NCI-H2081 treated with DMSO at 0.1 percent for 48 hours (cell line): ENCODE data around the gene SCYL2.
"Not testable (repeated sequence)": the region's sequence is repeated elsewhere in the genome, so short reads cannot be mapped to it uniquely, and the experiment has no call there.

Experiments
- DNase-seq: peaks from one replicate; lab custom pipeline; 2025; lab: John Stamatoyannopoulos, UW

Gene SCYL2, protein sequence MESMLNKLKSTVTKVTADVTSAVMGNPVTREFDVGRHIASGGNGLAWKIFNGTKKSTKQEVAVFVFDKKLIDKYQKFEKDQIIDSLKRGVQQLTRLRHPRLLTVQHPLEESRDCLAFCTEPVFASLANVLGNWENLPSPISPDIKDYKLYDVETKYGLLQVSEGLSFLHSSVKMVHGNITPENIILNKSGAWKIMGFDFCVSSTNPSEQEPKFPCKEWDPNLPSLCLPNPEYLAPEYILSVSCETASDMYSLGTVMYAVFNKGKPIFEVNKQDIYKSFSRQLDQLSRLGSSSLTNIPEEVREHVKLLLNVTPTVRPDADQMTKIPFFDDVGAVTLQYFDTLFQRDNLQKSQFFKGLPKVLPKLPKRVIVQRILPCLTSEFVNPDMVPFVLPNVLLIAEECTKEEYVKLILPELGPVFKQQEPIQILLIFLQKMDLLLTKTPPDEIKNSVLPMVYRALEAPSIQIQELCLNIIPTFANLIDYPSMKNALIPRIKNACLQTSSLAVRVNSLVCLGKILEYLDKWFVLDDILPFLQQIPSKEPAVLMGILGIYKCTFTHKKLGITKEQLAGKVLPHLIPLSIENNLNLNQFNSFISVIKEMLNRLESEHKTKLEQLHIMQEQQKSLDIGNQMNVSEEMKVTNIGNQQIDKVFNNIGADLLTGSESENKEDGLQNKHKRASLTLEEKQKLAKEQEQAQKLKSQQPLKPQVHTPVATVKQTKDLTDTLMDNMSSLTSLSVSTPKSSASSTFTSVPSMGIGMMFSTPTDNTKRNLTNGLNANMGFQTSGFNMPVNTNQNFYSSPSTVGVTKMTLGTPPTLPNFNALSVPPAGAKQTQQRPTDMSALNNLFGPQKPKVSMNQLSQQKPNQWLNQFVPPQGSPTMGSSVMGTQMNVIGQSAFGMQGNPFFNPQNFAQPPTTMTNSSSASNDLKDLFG

DNA sequence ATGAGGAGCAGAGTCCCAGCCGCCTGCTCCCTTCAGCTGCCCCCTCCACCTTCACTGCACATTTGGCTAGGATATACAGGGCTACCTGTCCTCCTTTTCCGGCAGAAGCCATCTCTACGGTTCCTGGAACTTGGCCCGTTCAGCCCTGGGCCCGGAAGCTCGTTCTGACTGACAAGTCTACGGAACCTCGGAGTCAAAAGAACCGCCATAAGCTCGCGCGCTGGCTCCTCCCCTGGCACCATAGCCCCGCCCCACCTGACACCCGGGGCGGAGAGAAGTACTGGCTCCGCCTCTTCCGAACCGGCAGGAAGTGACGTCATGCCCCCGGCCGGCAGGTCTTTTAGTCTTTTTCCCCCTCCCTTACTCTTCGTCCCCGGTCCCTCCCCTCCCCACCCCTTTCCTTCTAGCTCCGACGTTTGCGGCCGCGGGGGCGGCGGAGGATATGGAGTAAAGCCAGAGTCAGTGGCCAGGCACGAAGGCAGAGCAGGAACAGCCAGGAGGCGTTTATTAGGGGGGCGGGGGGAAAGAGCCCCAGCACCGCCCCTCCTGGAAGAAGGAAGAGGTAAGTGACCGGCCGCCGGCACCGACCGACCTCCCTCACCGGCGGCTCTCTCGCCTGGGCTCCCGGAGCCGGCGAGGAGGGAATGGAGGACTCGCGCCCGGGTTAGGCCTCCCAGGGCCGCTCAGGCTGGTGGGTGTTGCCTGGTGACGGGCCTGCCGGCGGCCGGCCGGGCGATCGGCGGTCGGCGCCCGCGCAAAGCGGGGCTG lies at the start of gene SCYL2, which contains the start of gene DEPDC4:
SCYL2 (plus strand) TSS at position 343 of the 768 bp plus-strand sequence. CDS start 15,794 bp downstream, outside the sequence.
DEPDC4 (minus strand) TSS at position 245 of the 768 bp plus-strand sequence; CDS start at position 242, 3 bp downstream.
- DNase-seq, result peak; percentile 90

DNA sequence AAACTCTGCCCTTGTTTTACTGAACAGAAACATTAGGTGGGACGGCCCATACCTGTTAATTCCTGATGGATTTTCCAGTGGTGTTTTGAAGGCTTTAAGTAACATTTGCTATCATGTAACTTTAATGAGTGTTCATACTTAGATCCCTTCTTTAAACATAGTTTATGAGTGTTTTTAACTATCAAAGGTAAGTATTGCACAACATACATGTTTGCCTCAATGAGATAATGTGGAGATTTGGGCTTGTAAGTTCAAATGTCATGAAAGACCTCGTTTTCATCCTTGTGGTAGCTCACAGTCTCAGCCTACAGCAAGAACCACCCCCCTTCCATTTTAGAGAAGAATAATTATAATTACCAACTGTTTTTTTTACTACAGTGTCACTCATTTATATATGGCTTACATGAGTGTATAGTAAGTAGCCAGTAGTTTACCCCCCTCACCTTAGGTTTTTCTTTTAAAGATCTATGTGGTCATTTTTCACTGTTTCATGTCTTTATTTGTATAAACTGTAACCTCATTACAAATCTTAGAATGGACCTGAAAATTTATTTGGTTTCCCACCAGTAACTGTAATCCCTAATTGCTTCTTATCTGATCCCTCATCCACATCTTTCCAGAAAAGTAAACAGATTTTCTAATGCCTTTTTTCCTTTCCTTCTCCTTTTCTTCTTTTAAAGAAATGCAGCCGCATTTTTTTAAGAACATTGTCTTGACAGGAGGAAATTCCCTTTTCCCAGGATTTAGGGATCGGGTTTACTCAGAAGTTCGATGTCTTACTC lies 47.5 kb upstream of the SCYL2 start:
- DNase-seq, result no peak

DNA sequence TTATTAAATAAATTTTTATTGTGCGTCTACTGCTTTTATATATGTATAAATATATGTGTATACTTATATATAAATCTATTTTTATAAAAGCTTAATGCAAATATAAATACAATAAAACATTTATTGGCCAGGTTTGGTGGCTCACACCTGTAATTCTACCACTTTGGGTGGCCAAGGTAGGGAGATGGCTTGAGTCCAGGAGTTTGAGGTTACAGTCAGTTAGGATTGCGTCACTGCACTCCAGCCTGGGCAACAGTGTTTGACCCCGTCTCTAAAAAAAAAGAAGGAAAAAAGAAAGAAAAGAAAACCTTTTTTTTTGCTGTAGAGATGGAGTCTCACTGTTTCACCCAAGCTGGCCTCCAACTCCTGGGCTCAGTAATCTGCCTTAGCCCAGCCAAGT lies 45.5 kb upstream of the SCYL2 start:
- DNase-seq, result no peak

DNA sequence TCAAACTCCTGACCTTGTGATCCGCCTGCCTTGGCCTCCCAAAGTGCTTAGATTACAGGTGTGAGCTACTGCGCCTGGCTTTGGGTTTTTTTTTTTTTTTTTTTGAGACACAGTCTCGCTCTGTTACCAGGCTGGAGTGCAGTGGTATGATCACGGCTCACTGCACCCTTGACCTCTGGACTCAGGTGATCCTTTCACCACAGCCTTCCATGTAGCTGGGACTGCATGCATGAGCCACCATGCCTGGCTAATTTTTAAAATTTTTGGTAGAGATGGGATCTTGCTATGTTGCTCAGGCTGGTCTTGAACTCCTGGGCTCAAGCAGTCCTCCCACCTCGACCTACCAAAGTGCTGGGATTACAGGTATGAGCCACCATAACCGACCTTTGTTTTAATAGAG lies 44.8 kb upstream of the SCYL2 start:
- DNase-seq, result not testable (repeated sequence)

DNA sequence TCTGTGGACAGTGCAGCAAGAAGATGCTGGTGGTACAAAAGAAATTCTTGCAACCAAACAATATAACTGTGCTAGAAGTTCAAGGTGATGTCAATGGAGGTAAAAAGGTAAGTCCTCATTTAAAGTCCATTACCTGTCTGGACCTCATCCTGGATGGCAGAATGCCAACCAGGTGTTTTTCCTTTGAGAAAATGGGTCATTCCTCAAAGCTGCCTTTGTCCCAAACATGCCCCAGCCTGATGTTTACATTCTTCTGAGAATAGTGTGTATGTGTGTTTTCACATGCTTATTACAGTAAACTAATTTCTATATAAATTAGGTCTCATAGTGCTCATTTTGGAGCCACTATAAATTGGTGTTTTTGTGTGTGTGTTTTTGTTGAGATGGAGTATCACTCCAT lies 41.5 kb upstream of the SCYL2 start:
- DNase-seq, result no peak

DNA sequence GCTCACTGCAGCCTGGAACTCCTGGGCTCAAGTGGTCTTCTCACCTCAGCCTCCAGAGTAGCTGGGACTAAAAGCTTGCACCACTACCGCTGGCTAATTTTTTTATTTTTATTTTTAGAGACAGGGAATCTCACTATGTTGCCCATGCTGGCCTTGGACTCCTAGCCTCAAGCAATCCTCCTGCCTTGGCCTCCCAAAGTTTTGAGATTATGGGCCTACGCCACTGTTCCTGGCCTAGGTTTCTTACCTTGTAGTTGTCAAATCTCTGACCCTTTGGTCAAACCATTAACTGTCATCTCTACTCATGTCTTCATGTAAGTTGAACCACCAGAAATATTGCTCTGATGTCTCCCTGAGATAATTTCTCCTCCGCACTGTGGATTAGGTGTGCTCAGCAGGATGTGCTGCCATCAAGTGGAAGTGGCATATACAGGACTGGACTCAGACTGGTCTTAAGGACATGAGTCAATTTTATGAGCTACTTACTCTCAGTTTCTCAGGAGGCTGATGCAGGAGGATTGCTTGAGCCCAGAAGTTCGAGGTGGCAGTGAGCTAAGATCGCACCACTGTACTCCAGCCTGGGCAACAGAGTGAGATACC lies 37.8 kb upstream of the SCYL2 start:
- no peak for DNase-seq

DNA sequence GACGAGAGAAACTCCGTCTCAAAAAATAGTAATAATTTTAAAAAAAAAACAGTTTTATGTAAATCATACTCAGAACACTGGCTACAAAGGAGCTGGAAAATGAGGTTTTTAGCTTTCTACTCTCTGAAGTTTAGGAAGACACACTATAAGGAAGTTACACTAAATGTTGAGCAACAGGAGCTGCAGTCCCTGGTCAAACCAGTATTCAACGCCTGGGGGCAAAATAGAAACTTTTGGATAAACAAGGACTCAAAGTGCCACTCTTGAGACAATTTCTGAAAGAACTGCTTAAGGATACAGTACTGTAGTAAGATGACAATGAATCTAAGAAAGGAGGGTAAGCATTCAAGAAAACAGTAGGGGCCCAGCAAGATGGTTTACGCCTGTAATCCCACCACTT lies 37.1 kb upstream of the SCYL2 start:
- no peak for DNase-seq

DNA sequence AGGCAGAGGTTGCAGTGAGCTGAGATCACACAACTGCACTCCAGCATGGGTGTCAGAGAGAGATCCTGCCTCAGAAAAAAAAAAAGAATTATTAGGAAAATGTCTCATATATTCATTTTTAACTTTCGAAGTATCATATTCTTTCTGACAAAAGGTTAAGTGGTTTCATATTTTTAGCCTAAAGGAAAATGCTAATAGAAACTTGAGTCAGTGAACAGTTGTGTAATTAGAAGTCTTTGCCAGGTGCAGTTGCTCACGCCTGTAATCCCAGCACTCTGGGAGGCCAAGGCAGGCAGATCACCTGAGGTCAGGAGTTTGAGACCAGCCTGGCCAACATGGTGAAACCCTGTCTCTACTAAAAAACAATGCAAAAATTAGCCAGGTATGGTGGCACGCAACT lies 35.1 kb upstream of the SCYL2 start:
- DNase-seq, result not testable (repeated sequence)

DNA sequence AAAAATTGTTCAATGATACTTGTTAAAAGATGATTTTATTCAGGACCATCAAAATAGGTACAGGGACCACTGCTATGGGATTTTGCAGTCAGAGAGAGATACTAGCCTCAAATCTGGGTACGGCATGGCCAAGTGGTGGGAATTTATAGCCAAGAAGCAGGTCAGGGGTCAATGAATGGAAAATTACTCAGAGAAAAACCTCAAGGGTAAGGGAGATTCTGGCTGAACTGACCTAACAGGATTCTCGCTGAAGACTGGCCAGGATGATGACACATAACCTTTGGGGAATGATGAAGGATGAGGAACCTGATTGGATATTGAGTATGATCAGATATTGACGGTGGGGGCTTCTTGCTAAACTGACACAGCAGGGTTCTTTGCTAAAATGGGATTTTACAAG lies 32.8 kb upstream of the SCYL2 start:
- no peak for DNase-seq

DNA sequence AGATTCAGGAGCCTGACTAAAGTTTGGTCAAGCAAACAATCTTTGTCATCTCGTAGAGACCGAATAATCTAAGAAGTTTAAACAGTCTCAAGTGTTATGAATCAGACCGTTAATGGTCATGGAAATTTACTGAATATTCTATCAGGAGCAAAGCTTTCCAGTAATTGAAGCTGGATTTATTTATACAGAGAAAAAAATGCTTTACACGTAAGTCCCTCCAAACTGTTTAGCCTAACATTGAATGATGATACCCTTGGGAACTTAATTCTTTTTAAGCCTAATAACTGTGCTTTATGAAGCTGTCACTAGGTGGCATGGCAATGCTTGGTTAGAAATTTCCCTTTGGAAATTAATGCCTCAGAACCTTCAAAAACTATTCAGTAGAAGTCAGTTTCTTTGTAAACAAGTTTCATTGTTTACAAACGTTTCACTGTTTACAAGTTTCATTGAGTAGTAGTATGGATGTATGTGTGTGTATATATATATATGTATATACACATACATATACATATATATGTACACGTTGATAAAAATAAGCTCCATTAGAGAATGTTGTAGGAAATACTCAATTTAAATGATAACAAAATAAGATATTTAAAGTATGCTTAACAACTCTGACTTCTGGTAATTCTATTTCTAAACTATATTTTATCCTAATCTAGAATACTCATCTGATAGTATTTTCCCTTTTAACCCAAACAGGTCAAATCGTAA lies 32.2 kb upstream of the SCYL2 start:
- peak; percentile 15 for DNase-seq

DNA sequence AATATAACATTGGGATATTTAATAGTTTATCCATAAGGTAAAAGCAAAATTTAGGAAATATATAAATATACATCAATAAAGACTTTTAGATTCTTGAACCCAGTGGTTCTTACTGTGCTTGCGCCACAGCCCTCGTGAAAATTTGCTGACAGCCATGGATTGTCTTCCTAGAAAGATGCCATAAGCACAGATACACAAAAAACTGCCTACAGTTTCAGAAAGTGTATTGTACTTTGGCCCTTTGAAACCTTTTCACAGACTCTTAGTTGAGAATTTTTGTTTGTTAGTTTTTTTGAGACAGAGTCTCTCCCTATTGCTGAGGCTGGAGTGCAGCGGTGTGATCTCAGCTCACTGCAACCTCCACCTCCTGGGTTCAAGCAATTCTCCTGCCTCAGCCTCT lies 28.2 kb upstream of the SCYL2 start:
- DNase-seq, result no peak

DNA sequence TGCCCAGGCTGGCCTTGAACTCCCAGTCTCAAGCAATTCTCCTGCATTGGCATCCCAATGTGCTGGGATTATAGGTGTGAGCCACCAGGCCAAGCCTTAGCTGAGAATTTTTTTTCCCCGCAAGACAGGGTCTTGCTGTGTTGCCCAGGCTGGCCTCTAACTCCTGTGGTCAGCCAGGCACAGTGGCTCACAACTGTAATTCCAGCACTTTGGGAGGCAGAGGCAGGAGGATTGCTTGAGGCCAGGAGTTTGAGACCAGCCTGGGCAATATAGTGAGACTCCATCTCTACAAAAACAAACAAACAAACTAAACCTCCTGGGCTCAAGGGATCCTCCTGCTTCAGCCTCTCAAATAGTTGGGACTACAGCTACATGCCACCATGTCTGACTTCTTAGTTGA lies 27.4 kb upstream of the SCYL2 start:
- DNase-seq, result no peak

DNA sequence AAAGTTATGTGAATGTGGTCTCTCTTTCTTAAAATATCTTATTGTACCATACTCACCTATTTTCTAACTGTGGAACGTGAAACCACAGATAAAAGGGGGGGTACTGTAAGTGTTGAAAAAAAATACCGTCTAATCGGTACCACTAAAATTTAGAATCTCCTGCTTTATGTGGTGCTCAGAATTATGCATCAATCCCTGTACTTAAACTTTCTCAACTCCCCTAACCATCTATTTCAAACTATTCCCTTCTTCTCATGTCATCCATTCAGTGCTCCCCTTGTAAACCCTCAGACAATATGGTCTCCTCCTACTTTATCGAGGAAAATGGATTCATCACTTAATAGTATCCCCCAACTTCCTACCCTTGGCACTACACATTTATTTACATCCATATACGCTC lies 23.8 kb upstream of the SCYL2 start:
- no peak for DNase-seq

DNA sequence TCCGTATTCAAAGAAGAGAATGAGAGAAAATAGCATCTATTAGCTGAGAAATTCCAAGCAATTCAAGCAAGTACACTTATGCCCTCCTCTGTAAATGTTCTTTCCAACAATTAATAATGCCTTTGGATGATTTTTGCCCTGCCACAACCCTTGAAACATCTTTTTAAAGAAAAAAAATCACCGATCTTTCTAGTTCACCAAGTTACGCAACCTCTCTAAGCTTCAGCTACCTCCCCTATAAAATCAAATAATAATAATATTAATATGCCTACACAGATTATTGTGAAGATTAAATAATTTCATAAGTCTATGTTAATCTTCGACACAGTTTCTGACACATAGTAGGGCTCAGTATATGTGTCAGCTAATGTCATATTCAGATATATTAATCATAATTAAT lies 19.2 kb upstream of the SCYL2 start:
- no peak for DNase-seq

DNA sequence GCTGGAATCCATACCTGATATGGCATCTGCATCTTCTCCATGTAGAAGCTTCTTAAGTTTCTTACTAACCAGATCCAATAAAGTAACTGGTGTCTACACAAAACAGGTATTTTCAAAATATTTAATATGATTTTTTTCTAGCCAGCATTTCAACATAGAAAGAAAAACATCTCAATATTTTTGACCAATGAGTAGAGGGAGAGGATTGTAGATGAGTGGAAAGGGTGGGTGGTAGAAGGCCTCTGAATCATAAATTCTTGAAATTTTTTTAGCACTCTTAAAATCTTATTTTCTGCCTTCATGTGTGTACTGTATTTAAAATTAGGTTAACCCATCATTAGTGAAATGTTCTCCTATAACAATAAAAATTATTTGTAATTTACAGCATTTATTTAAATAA lies 18.1 kb upstream of the SCYL2 start:
- no peak for DNase-seq

DNA sequence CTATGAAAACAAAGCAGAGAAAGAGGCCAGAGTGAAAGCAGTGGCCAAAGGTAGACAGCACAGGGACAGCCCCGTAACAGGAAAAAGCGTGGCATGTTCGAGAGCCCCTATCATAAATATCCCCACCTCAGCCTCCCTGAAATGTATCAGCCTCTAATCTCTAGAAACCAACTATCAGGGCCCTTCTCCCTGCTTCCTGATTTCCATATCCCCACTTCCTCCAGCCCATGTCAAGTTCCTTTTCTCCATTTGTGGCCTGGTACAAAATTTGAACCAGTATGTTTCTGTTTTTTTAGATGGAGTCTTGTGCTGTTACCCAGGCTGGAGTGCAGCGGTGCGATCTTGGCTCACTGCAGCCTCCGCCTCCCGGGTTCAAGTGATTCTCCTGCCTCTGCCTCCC lies 17.0 kb upstream of the SCYL2 start:
- no peak for DNase-seq

DNA sequence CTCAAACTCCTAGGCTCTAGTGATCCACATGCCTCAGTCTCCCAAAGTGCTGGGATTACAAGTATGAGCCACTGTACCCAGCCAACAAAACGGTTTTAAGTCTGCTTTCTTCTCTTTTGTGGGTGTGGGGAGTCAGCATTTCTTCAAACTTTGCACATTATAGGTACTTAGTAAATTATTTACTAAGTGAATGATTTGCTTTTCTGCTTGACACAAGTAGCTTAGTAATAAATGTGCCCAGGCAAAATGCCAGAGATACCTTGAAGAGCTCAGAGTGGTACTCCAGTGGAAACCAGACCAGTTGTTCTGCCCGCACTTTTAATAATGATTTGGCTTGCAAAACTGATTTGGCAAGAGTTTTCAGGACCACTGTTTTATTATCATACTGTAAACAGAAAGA lies 15.1 kb upstream of the SCYL2 start:
- DNase-seq, result no peak

DNA sequence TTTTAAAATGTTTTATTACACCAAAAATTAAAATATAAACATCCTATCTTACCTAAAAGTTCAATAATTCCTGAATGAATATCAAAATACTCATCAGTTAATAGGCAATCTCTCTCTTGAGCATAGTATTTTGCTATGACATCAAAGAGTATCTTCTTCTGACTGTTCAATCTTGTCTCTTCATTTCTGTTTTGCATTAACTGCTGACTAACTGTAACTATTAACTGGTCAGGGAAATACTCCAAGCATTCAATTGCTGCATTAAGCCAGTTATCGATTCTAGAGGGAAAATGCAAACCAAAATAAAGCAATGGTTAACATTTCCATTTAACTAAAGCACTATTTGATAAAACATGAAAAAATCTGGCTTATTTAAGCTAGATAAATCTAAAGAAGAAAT lies 13.5 kb upstream of the SCYL2 start:
- DNase-seq, result no peak

DNA sequence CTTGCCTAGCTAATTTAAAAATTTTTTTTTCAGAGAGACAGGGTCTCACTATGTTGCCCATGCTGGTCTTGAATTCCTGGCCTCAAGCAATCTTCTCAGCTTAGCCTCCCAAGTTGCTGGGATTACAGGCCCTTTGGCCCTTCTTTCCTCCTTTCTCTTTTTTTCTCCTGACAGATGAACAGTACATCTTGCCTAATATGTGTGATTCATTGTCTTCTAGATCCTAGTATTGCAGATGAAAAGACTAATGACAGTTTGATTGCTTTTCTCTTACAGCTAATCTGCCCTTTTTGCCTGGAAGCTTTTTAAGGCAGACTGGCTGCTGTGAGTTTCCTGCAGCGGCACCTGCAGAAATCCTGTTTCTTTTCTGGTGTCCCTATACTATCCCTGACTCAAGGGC lies 12.1 kb upstream of the SCYL2 start:
- no peak for DNase-seq

DNA sequence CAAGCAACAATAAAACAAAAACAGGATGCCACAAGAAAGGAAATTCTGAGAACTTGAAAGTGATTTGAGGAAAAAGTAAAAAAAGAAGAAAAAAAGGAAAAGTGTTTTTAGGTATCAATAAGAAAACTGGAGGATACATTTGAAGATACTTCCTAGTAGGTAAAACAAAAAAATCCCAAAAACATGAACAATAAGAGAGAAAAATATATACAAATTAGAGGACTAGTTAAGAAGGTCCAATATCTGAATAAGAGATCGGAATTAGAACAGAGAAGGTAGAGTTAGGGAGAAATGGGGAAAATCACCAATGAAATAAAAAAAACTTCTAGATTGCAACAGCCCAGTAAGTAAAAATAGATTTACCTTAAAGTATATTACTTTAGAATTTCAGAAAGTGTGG lies 8.8 kb upstream of the SCYL2 start:
- no peak for DNase-seq
